ENCODE results near the gene POU2AF2. TPM values are rescaled to one million over a fixed set of nuclear protein-coding genes. Genes with fewer than 3 reads are reported as not detected.

Gene POU2AF2
- total RNA-seq, 1 experiment from 2014 or later, result not detected

DNA sequence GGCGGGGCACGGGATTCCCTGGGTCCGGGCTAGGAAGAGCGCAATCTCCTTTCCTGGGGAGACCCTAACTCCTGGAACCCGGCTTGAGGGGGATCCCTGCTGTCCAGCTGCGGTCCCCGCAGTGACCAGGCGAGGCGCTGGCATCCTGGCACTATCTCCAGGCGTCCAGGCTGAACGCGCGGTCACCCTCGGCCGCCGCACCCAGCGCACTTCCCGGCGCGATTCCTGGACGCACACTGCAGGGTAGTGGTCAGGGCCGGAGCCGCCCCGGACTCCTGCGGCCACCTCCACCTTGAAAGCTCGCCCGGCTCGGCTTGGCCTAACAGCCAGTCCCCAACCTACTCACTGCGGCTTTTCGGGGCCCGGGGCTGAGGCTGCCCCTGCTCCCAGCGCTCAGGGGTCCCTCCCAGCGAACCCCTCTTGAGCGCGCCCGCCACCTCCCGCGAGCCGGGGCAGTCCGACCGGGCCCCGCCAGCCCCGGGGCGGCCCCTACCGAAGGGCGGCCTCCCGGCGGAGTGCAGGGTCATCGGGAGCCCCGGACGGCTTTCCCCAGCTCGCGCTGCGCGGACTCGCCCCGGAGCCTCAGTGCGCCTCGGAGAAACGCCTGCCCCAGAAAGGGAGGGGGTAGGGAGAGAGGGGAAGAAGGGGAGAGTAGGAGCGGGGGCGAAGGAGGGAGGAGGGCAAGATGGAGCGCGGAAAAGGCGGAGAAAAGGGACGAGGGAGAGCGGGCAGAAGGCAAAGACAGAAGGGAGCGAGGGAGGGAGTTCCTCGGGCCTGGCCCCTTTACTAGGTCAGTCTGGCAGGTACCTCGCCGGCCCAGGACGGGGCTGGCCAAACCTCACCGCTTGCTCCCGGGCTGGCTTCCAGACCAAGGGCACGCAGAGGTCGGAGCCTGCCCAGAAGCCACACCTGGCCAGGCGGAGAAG, 53.8 kb downstream of the POU2AF2 start:
- Histone ChIP-seq H3K36me3 (ENCODE audit: insufficient read depth, low read length) (no peaks in the 10 kb centered on the region), H3K27ac (ENCODE audit: low read length) (no peak overlapping the region), H3K4me2 (ENCODE audit: low read depth, low read length, poor library complexity, severe bottlenecking) (no peak overlapping the region), H3K27me3 (ENCODE audit: low read length) (no peaks in the 10 kb centered on the region), H3K9ac (ENCODE audit: low read length) (no peak overlapping the region), H3K4me3 (ENCODE audit: low read length) (no peak overlapping the region), H3K9me2 (replicated peaks; ENCODE audit: insufficient read depth, low read length) (no peaks in the 10 kb centered on the region), H3K9me3 (ENCODE audit: low read length) (no peaks in the 10 kb centered on the region), H2AFZ (ENCODE audit: low read length) (no peak overlapping the region), H3K79me2 (ENCODE audit: low read length) (no peaks in the 10 kb centered on the region), H4K20me1 (ENCODE audit: insufficient read depth, low read depth, low read length) (peaks cover 16% of the 10 kb centered on the region; the same call in 1 of the 2 replicates), H3K4me1 (ENCODE audit: low read length) (peaks cover 22% of the 10 kb centered on the region)
- no peak for DNase-seq

DNA sequence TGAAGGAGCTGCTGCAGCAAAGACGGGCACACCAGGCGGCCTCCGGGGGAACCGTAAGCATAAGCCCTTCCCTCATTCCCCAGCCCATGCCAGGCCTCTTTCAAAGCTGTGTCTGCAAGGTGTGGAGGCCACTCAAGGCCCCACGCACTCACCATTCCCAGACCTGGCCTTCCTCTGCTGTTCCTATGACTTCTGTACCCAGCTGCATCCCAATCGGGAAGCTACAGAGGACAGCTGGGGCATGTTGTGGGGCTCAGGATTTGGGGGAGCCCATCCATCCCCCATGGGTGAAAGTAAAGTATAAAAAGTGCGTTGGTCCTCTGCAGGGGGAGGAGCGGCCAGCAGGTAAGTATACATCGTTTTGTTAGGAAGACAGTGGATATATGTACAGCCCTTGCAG, 55.0 kb downstream of the POU2AF2 start:
- H4K20me1 ChIP-seq (ENCODE audit: insufficient read depth, low read depth, low read length), result peaks cover 24% of the 10 kb centered on the region; the same call in 1 of the 2 replicates
- no peak overlapping the region for H3K9ac ChIP-seq (ENCODE audit: low read length)
- no peaks in the 10 kb centered on the region for H3K9me2 ChIP-seq (replicated peaks; ENCODE audit: insufficient read depth, low read length)
- H3K4me1 ChIP-seq (ENCODE audit: low read length), result peaks cover 25% of the 10 kb centered on the region
- H3K27ac ChIP-seq (ENCODE audit: low read length), result no peak overlapping the region
- no peaks in the 10 kb centered on the region for H3K36me3 ChIP-seq (ENCODE audit: insufficient read depth, low read length)
- H3K4me3 ChIP-seq (ENCODE audit: low read length), result no peak overlapping the region
- no peak overlapping the region for H2AFZ ChIP-seq (ENCODE audit: low read length)
- no peaks in the 10 kb centered on the region for H3K27me3 ChIP-seq (ENCODE audit: low read length)
- no peaks in the 10 kb centered on the region for H3K79me2 ChIP-seq (ENCODE audit: low read length)
- H3K9me3 ChIP-seq (ENCODE audit: low read length), result no peaks in the 10 kb centered on the region
- DNase-seq, result no peak
- no peak overlapping the region for H3K4me2 ChIP-seq (ENCODE audit: low read depth, low read length, poor library complexity, severe bottlenecking)

DNA sequence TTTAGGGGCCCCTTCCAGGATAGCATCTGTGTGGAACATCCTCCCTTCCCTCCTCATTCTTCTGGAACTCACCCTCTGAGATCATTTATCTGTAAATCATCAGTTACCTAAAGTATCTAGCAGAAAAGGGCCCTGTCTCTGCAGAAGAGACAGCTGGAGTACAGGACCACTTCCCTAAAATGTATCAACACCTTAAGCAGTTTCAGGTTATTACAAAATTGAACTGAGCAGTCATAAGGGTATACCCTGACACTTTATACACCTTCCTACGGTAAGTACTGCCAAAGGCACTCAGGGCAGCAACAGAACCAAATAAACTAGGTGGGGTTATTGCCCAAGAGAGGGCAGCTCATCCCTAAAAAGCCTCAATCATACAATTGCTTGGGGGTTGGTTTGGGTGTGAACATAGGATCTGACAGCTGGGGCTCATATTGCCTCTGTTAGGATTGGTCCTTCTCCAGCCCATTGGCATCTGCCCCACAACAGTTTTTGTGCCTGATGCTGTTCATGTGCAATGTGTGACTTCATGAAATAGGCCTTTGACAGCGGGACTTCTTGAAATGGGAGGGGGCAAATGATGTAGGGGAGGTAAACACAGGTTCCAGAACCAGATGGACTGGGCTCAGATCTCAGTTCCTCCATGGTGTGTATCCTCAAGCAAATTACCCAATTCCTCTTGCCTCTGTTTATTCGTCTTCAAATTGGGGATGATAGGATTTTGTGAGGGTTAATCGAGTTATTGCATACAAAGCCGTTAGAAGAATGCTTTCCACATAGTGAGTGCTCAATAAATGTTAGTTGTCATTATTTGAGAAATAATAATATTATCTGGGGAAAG, 55.7 kb downstream of the POU2AF2 start:
- H2AFZ ChIP-seq (ENCODE audit: low read length), result no peak overlapping the region
- H3K27me3 ChIP-seq (ENCODE audit: low read length), result no peaks in the 10 kb centered on the region
- no peaks in the 10 kb centered on the region for H3K9me3 ChIP-seq (ENCODE audit: low read length)
- peaks cover 24% of the 10 kb centered on the region; the same call in 1 of the 2 replicates for H4K20me1 ChIP-seq (ENCODE audit: insufficient read depth, low read depth, low read length)
- H3K9me2 ChIP-seq (replicated peaks; ENCODE audit: insufficient read depth, low read length), result no peaks in the 10 kb centered on the region
- no peak overlapping the region for H3K27ac ChIP-seq (ENCODE audit: low read length)
- H3K4me3 ChIP-seq (ENCODE audit: low read length), result no peak overlapping the region
- H3K9ac ChIP-seq (ENCODE audit: low read length), result no peak overlapping the region
- no peaks in the 10 kb centered on the region for H3K79me2 ChIP-seq (ENCODE audit: low read length)
- DNase-seq, result peak; percentile 81
- H3K4me2 ChIP-seq (ENCODE audit: low read depth, low read length, poor library complexity, severe bottlenecking), result no peak overlapping the region
- no peaks in the 10 kb centered on the region for H3K36me3 ChIP-seq (ENCODE audit: insufficient read depth, low read length)
- peaks cover 31% of the 10 kb centered on the region for H3K4me1 ChIP-seq (ENCODE audit: low read length)

DNA sequence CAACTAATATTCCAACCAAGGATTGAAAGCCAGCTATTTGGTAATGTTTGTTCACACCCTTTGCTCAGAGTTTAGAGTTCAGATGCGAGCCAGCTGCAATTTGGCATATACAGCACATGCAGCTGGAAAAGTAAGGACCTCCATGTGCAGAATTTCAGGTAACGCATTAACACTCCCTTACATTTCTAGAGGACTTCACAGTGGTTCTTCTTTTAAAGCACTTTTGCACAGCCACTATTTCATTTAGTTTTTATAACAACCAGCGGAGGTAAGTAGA, 56.3 kb downstream of the POU2AF2 start:
- no peaks in the 10 kb centered on the region for H3K9me2 ChIP-seq (replicated peaks; ENCODE audit: insufficient read depth, low read length)
- no peak for DNase-seq
- no peak overlapping the region for H3K9ac ChIP-seq (ENCODE audit: low read length)
- H3K79me2 ChIP-seq (ENCODE audit: low read length), result no peaks in the 10 kb centered on the region
- no peak overlapping the region for H3K4me2 ChIP-seq (ENCODE audit: low read depth, low read length, poor library complexity, severe bottlenecking)
- H3K27ac ChIP-seq (ENCODE audit: low read length), result no peak overlapping the region
- H2AFZ ChIP-seq (ENCODE audit: low read length), result no peak overlapping the region
- H3K4me3 ChIP-seq (ENCODE audit: low read length), result no peak overlapping the region
- peaks cover 24% of the 10 kb centered on the region; the same call in 1 of the 2 replicates for H4K20me1 ChIP-seq (ENCODE audit: insufficient read depth, low read depth, low read length)
- no peaks in the 10 kb centered on the region for H3K9me3 ChIP-seq (ENCODE audit: low read length)
- no peaks in the 10 kb centered on the region for H3K27me3 ChIP-seq (ENCODE audit: low read length)
- H3K36me3 ChIP-seq (ENCODE audit: insufficient read depth, low read length), result no peaks in the 10 kb centered on the region
- H3K4me1 ChIP-seq (ENCODE audit: low read length), result peaks cover 35% of the 10 kb centered on the region

DNA sequence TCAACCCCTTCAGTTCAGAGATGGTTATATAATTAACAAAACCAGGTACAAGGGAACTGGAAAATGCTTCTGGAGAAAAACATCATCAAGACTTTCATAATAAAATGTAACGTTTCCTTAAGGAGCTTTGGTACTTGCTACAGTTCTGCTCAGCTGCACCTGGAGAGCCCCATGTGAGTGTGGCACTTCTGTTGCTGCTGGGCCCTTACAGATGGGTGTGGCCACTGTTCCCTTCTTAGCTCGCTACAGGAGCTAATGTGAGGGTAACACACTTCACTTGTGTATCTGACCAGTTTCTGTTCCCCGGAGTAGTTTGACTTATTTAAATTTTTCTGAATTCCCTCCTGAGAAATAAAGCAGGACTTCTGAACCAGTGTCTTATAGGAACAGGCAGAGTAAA, 56.8 kb downstream of the POU2AF2 start:
- Histone ChIP-seq H3K4me2 (ENCODE audit: low read depth, low read length, poor library complexity, severe bottlenecking) (no peak overlapping the region), H3K4me1 (ENCODE audit: low read length) (peaks cover 35% of the 10 kb centered on the region), H3K9me3 (ENCODE audit: low read length) (no peaks in the 10 kb centered on the region), H3K9ac (ENCODE audit: low read length) (no peak overlapping the region), H3K27ac (ENCODE audit: low read length) (no peak overlapping the region), H3K9me2 (replicated peaks; ENCODE audit: insufficient read depth, low read length) (no peaks in the 10 kb centered on the region), H3K79me2 (ENCODE audit: low read length) (no peaks in the 10 kb centered on the region), H3K4me3 (ENCODE audit: low read length) (no peak overlapping the region), H3K36me3 (ENCODE audit: insufficient read depth, low read length) (no peaks in the 10 kb centered on the region), H2AFZ (ENCODE audit: low read length) (no peak overlapping the region), H3K27me3 (ENCODE audit: low read length) (no peaks in the 10 kb centered on the region), H4K20me1 (ENCODE audit: insufficient read depth, low read depth, low read length) (peaks cover 24% of the 10 kb centered on the region; the same call in 1 of the 2 replicates)
- peak; percentile 80 for DNase-seq

DNA sequence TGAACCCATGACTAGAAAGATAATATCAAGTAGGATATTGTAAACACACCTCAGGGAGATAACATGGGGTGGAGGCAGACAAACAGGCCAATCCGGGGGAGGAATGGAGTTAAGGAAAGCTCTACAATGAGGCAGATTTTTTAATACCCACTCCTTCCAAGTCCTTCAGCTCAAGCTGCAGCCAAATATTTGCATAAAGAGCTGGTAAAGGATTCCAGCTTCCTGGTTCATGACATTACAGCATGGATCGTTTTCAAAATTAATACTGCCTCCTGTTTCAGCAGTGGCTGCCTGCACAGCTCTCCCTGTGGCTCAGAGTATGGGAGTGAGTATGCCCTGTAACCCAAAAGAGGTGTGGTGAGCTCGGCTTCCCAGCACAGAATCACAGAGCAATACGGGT, 57.9 kb downstream of the POU2AF2 start:
- Histone ChIP-seq H3K27ac (ENCODE audit: low read length) (no peak overlapping the region), H3K9me2 (replicated peaks; ENCODE audit: insufficient read depth, low read length) (no peaks in the 10 kb centered on the region), H2AFZ (ENCODE audit: low read length) (0 out of 2 replicates have a peak overlapping the region, but pooled peaks have one; percentile 1), H3K79me2 (ENCODE audit: low read length) (no peaks in the 10 kb centered on the region), H3K9ac (ENCODE audit: low read length) (no peak overlapping the region), H3K27me3 (ENCODE audit: low read length) (no peaks in the 10 kb centered on the region), H3K9me3 (ENCODE audit: low read length) (no peaks in the 10 kb centered on the region), H3K4me3 (ENCODE audit: low read length) (0 out of 2 replicates have a peak overlapping the region, but pooled peaks have one; percentile 0), H3K36me3 (ENCODE audit: insufficient read depth, low read length) (no peaks in the 10 kb centered on the region), H3K4me1 (ENCODE audit: low read length) (peaks cover 35% of the 10 kb centered on the region), H3K4me2 (ENCODE audit: low read depth, low read length, poor library complexity, severe bottlenecking) (peak overlapping the region; percentile 26), H4K20me1 (ENCODE audit: insufficient read depth, low read depth, low read length) (peaks cover 24% of the 10 kb centered on the region; the same call in 1 of the 2 replicates)
- peak; percentile 77 for DNase-seq

DNA sequence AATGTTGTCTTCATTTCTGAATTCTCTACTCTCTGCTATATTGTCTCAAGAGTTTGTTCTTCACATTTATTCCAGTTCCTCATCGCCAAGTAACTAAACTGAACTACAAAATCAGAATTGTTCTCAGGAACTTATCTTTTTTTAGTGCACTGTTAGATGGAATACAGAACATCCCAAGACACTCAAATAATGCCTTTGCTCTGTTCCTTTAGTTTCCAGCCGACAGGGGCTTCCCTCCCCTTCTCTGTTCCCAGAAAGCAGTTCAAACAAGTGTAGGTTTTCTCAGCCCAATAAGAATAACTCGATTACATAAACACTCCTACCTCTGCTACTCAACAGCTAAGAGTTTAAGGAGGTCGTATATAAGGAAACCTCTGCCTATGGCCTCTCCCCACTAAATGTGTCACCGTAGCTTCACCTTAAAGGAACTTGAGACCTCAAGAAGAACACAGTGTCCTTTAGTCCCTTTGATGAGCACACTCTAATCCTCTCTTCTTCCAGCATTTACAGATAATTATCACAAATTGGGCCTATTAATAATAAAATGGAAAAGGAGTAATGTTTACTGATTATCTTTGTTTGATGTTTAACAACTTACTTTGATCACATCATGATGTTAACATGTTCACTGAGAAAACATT, 59.8 kb downstream of the POU2AF2 start:
- peak overlapping the region; percentile 0 for H3K4me2 ChIP-seq (ENCODE audit: low read depth, low read length, poor library complexity, severe bottlenecking)
- H3K27me3 ChIP-seq (ENCODE audit: low read length), result no peaks in the 10 kb centered on the region; the same call in 1 of the 2 replicates
- no peak overlapping the region for H3K9ac ChIP-seq (ENCODE audit: low read length)
- DNase-seq, result peak; percentile 66
- peaks cover 24% of the 10 kb centered on the region; the same call in 1 of the 2 replicates for H4K20me1 ChIP-seq (ENCODE audit: insufficient read depth, low read depth, low read length)
- no peak overlapping the region for H2AFZ ChIP-seq (ENCODE audit: low read length)
- no peaks in the 10 kb centered on the region for H3K36me3 ChIP-seq (ENCODE audit: insufficient read depth, low read length)
- no peaks in the 10 kb centered on the region for H3K9me2 ChIP-seq (replicated peaks; ENCODE audit: insufficient read depth, low read length)
- H3K79me2 ChIP-seq (ENCODE audit: low read length), result no peaks in the 10 kb centered on the region
- peaks cover 35% of the 10 kb centered on the region for H3K4me1 ChIP-seq (ENCODE audit: low read length)
- H3K27ac ChIP-seq (ENCODE audit: low read length), result no peak overlapping the region
- H3K9me3 ChIP-seq (ENCODE audit: low read length), result no peaks in the 10 kb centered on the region
- no peak overlapping the region for H3K4me3 ChIP-seq (ENCODE audit: low read length)

All from Karpas-422 (cell line).